Cardiac septum (tissue), 1 donor: ENCODE data around the gene EPHB1. TPM values are rescaled to one million over a fixed set of nuclear protein-coding genes. Genes with fewer than 3 reads are reported as not detected.
"Not testable (repeated sequence)": the region's sequence is repeated elsewhere in the genome, so short reads cannot be mapped to it uniquely, and the experiment has no call there.

Source experiments
- DNase-seq: peaks from one replicate; pipeline ENCODE4 v3.0.0-alpha.2; 2020; ENCODE audit warnings: low spot score
- intact Hi-C: fragments of 100-400 bp; cut with DNase I; formaldehyde crosslinking; loops from one replicate; pipeline ENCODE4 v1.14.0; 2022
- total RNA-seq: library from RNA; stranded (reverse); fragmentation: NEBNext Ultra II Directional; extraction: Animal tissue kit (Norgen Biotek cat#: 25700); gene quantifications from one replicate; pipeline ENCODE4 v1.2.1, GENCODE V29; 2021
- donor health status: DM: no; HTN: no; CAD: no.

EPHB1 gene
- total RNA-seq, 1 donor from 2014 or later = 1.1 TPM

GRCh38 chr3:135192929-135193328, 397.9 kb downstream of the EPHB1 start:
- intact Hi-C loops = no loop called here
- no peak for DNase-seq

GRCh38 chr3:135197246-135197645, 402.2 kb downstream of the EPHB1 start:
- no peak for DNase-seq
- intact Hi-C loops = no loop called here

GRCh38 chr3:135197856-135198255, 402.8 kb downstream of the EPHB1 start:
- intact Hi-C loops = no loop called here
- no peak for DNase-seq

GRCh38 chr3:135199137-135199536, 404.1 kb downstream of the EPHB1 start:
- DNase-seq = no peak
- intact Hi-C loops = no loop called here

- intact Hi-C loops = no loop called here
- DNase-seq = no peak
Measured at GRCh38 chr3:135203026-135203425, 408.0 kb downstream of the EPHB1 start.

GRCh38 chr3:135213213-135213612, 418.2 kb downstream of the EPHB1 start:
- intact Hi-C loops = no loop called here
- DNase-seq = no peak

GRCh38 chr3:135213822-135214221, 418.8 kb downstream of the EPHB1 start:
- intact Hi-C loops = no loop called here
- DNase-seq = no peak

GRCh38 chr3:135214400-135214799, 419.3 kb downstream of the EPHB1 start:
- intact Hi-C loops = no loop called here
- DNase-seq = no peak

- intact Hi-C loops = no loop called here
- DNase-seq = no peak
Measured at GRCh38 chr3:135215516-135215915, 420.5 kb downstream of the EPHB1 start.

GRCh38 chr3:135216659-135217058, 421.6 kb downstream of the EPHB1 start:
- intact Hi-C loops = no loop called here
- DNase-seq = no peak

- intact Hi-C loops = no loop called here
- DNase-seq = no peak
Measured at GRCh38 chr3:135217730-135218129, 422.7 kb downstream of the EPHB1 start.

GRCh38 chr3:135218304-135218703, 423.2 kb downstream of the EPHB1 start:
- intact Hi-C loops = no loop called here
- DNase-seq = no peak

GRCh38 chr3:135218782-135219181, 423.7 kb downstream of the EPHB1 start:
- no peak for DNase-seq
- intact Hi-C loops = no loop called here

- intact Hi-C loops = no loop called here
- no peak for DNase-seq
Measured at GRCh38 chr3:135224815-135225362, 429.8 kb downstream of the EPHB1 start.

- intact Hi-C loops = no loop called here
- DNase-seq = no peak
Measured at GRCh38 chr3:135226057-135226456, 431.0 kb downstream of the EPHB1 start.

GRCh38 chr3:135228201-135228600, 433.1 kb downstream of the EPHB1 start:
- intact Hi-C loops = no loop called here
- no peak for DNase-seq

GRCh38 chr3:135229018-135229495, 434.0 kb downstream of the EPHB1 start:
- intact Hi-C loops = no loop called here
- DNase-seq = no peak

GRCh38 chr3:135231737-135232136, 436.7 kb downstream of the EPHB1 start:
- no peak for DNase-seq
- intact Hi-C loops = no loop called here

- intact Hi-C loops = no loop called here
- DNase-seq = no peak
Measured at GRCh38 chr3:135232226-135232625, 437.2 kb downstream of the EPHB1 start.

- intact Hi-C loops, DNase-seq: not testable (repeated sequence)
Measured at GRCh38 chr3:135233476-135233875, 438.4 kb downstream of the EPHB1 start.

GRCh38 chr3:135235541-135235940, 440.5 kb downstream of the EPHB1 start:
- intact Hi-C loops = no loop called here
- DNase-seq = no peak
